GM20431 (cell line): ENCODE measurements around the gene FHDC1.

Source experiments
- in situ Hi-C: fragments of 300-500 bp; cut with MseI, MboI; formaldehyde crosslinking; loops from one replicate; pipeline ENCODE4 v1.15.0; 2020; ENCODE audit warnings: low sequenced_read_pairs; ENCODE audit not compliant: unreplicated experiment

FHDC1 gene

GRCh38 chr4:153025406-153025805 is 89.3 kb downstream of the FHDC1 start:
- in situ Hi-C loops, result no loop called here

- in situ Hi-C loops, result no loop called here
Observed at GRCh38 chr4:153026591-153027346, 90.6 kb downstream of the FHDC1 start.

DNA sequence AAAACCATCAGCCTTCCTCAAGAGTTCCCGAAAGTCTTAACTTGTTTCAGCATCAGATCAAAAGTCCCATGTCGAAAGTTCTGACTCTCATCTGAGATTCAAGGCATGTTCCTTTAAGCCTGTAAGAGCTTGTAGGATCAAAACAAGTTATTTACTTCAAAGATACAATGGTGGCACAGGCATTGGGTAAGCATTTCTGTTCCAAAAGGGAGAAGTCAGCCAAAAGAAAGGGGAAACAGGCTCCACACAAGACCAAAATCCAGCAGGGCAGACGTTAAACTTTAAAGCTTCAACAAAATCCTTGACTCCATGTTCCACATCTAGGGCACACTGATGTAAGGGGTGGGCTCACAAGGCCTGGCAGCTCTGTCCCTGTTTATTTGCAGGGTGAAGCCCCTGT is 91.7 kb downstream of the FHDC1 start:
- in situ Hi-C loops, result no loop called here

- in situ Hi-C loops, result no loop called here
Observed at GRCh38 chr4:153028535-153028934, 92.4 kb downstream of the FHDC1 start.
